Measurements from ENCODE around the gene PSMB9.

DNA sequence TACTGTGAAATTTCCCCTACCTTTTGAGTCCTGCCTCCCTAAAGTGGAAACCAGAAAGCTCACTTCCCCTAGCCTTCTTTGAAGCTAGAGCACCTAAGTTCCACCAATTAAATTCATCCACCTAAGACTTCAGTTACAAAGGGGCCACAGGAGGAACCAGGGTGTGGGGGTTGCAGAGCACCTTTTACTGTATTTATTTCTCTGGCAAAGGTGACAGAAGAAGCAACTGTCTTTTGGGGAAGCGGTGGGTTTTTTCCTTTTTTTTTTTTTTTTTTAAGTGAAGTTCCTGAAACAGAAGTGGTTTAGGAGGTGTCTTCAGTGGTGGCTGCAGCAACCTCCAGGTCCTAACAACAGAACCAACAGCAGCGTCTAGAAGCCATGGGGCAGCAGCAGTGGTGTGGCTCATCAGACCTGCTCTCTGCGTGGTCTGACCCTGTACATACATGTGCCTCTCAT lies 13.1 kb downstream of the PSMB9 start:
- TF ChIP-seq, protein P1, sequence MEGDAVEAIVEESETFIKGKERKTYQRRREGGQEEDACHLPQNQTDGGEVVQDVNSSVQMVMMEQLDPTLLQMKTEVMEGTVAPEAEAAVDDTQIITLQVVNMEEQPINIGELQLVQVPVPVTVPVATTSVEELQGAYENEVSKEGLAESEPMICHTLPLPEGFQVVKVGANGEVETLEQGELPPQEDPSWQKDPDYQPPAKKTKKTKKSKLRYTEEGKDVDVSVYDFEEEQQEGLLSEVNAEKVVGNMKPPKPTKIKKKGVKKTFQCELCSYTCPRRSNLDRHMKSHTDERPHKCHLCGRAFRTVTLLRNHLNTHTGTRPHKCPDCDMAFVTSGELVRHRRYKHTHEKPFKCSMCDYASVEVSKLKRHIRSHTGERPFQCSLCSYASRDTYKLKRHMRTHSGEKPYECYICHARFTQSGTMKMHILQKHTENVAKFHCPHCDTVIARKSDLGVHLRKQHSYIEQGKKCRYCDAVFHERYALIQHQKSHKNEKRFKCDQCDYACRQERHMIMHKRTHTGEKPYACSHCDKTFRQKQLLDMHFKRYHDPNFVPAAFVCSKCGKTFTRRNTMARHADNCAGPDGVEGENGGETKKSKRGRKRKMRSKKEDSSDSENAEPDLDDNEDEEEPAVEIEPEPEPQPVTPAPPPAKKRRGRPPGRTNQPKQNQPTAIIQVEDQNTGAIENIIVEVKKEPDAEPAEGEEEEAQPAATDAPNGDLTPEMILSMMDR (IDR thresholded peaks at IDR 0.05), result no peak
- TF ChIP-seq POLR2A (IDR thresholded peaks at IDR 0.05) (no peak), POLR2AphosphoS5 (IDR thresholded peaks at IDR 0.05) (no peak), EP300 (IDR thresholded peaks at IDR 0.05) (no peak)
